Measurements from ENCODE around the gene PCDHGA1.

DNA sequence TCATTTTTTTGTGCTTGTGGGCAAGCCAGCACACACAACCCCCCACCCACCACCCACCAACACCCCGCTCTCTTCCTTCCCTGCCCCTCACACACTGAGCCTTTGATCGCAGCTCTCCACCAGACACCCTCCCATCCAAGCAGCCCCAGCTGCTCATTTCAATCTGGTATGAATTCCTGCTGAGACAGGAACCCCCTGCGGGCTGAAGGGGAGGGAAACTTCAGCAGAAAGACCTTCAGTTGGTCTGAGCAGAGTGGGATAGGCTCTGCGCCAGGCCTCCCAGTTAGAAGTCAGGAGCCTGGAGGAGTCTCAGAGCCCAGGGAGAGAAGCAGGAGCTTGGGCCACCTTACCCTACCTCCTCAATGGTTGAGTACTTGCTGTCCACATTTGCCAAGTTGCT lies 165.7 kb downstream of the PCDHGA1 start:
- TF ChIP-seq, protein P1, sequence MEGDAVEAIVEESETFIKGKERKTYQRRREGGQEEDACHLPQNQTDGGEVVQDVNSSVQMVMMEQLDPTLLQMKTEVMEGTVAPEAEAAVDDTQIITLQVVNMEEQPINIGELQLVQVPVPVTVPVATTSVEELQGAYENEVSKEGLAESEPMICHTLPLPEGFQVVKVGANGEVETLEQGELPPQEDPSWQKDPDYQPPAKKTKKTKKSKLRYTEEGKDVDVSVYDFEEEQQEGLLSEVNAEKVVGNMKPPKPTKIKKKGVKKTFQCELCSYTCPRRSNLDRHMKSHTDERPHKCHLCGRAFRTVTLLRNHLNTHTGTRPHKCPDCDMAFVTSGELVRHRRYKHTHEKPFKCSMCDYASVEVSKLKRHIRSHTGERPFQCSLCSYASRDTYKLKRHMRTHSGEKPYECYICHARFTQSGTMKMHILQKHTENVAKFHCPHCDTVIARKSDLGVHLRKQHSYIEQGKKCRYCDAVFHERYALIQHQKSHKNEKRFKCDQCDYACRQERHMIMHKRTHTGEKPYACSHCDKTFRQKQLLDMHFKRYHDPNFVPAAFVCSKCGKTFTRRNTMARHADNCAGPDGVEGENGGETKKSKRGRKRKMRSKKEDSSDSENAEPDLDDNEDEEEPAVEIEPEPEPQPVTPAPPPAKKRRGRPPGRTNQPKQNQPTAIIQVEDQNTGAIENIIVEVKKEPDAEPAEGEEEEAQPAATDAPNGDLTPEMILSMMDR (IDR thresholded peaks at IDR 0.05; ENCODE audit: low read depth, low read length, poor library complexity, severe bottlenecking): no peak
- TF ChIP-seq EZH2phosphoT487 (IDR thresholded peaks at IDR 0.05; ENCODE audit: borderline replicate concordance, low read length): no peak

Measured in DOHH2 (cell line).